HT-29 (cell line): Measurements from ENCODE around the gene PDZRN3. TPM values are rescaled to one million over a fixed set of nuclear protein-coding genes. Genes with fewer than 3 reads are reported as not detected.
A peak's percentile ranks its signal among the peaks of the same experiment; 100 is the strongest.
"Not testable (repeated sequence)": the region's sequence is repeated elsewhere in the genome, so short reads cannot be mapped to it uniquely, and the experiment has no call there.

Source experiments
- DNase-seq: peaks from one replicate; pipeline ENCODE4 v3.0.0-alpha.2; 2015; ENCODE audit warnings: low spot score
- total RNA-seq: library from RNA; depleted of rRNA; stranded (reverse); fragments of >200 nt; shearing (Covaris generic); gene quantifications from 2 replicates; pipeline ENCODE4 v1.2.3, GENCODE V29; 2014

The PDZRN3 gene
- total RNA-seq, 1 experiment from 2014 or later = 4.6 TPM

DNA sequence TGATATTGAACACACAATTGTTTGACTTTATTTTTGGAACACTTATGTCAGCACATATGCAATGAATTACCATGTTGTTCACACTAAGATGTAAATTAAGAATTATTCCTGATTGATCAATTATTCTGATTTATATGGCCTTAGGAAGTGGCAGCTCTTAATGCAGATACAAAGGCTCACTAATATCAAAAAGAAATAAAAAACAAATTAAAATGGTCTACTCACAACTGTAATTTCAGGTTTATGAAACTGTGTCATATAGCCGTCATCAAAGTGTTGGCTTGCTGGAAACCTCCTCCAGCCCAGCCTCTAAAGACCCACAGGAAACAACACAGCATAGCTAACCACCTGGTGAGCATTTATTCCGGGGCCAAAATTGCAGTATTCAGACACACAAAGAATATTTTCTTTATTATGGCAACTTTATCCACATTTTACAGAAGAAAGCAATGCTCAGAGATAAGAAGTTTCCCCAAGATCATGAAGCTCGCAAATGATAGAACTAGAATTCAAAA lies 33.4 kb downstream of the PDZRN3 start:
- no peak for DNase-seq

GRCh38 chr3:73586628-73587027 lies 38.1 kb downstream of the PDZRN3 start:
- no peak for DNase-seq

- DNase-seq = no peak
Measured at GRCh38 chr3:73586190-73586589, 38.6 kb downstream of the PDZRN3 start.

DNA sequence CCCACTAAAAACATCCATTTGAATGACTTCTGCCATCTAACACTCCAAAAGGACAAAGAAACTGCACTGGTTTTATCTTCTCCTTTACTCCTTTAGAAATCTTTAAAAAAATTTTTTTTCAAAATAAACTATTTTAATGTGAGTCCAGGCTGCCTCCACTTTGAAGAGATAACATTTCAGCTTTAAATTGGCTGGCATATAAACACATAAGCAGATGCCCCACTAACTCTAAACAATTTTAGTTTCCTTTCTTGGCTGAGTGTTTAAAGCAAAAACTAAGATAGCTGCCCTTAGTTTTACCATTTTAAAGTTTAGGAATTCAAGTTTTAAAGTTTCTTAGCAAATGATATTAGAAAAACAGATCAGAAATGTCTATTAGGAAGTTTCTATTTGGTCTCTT lies 39.9 kb downstream of the PDZRN3 start:
- DNase-seq = no peak

DNA sequence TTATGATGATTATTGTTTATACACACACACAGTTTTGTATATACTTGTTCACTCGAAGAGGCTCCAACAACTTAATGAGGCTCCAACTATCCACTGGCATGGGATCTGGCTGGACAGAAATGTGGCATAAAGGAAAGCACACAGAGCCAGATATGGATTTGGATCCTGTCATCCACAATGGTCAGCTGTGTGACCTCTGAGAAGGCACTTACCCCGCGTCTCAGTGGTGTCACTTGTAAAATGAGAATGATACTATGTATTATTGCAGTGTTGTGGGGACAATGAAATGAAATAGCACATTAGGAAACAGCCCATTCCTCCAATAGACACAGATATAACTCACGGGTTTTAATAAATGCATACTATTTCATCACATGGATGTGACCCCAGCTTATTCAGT lies 42.2 kb downstream of the PDZRN3 start:
- DNase-seq = no peak

GRCh38 chr3:73581134-73581846 lies 43.5 kb downstream of the PDZRN3 start:
- no peak for DNase-seq

GRCh38 chr3:73580343-73580742 lies 44.4 kb downstream of the PDZRN3 start:
- peak; percentile 1 for DNase-seq

DNA sequence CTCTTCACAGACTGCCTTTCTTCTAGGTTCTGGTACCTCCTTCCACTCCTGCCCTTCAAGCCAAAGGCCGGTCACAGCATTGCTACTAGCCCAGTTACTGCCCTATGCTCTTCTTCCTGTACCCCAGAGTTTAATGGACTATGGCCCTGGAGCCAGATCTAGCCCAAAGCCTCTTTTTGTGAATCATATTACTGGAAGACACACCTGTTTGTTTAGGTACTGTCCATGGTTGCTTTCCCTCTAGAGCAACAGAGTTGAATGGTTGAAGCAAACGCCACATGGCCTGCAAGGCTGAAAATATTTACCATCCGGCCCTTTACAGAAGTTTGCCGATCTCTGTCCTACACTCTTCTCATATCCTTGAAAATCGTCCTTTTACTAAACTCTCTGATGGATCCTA lies 47.0 kb downstream of the PDZRN3 start:
- DNase-seq = no peak

- DNase-seq = no peak
Measured at GRCh38 chr3:73576999-73577461, 47.7 kb downstream of the PDZRN3 start.

DNA sequence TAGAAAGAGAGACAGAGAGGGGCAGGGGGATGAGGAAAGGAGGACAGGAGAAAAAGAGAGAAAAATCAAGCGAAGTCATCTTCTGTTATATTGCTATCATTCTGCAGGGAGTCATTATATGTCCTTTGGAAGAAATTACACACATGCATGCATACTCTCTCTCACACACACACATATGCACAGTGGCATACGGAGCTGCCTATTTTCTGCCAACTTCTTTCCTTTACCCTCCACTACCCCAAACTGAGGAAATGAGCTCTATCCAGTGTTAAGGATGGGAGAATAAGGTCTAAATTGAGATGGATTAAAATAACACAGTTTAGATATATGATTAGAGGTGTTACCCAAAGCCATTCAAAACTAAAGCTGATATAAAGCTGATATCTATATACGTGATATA lies 48.8 kb downstream of the PDZRN3 start:
- no peak for DNase-seq

GRCh38 chr3:73575519-73575918 lies 49.2 kb downstream of the PDZRN3 start:
- DNase-seq = no peak

DNA sequence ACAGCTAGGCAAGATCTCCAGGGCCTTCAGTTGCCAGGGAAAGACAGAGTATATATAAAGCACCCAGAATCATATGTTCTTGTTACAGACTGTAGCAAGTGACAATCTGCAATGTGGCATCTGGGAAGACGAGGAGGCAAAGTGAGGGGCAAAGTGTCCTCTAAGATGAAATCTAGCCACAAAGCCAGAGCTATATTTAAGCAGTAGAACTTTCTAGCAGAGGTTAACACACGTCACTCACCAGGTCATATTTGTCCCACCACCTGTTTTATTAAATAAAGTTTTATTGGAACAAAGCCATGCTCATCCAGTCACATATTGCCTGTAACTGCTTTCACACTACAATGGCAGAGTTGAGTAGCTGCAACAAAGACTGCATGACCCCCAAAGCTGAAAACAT lies 51.5 kb downstream of the PDZRN3 start:
- no peak for DNase-seq

- peak; percentile 51 for DNase-seq
Measured at GRCh38 chr3:73572368-73572767, 52.4 kb downstream of the PDZRN3 start.

DNA sequence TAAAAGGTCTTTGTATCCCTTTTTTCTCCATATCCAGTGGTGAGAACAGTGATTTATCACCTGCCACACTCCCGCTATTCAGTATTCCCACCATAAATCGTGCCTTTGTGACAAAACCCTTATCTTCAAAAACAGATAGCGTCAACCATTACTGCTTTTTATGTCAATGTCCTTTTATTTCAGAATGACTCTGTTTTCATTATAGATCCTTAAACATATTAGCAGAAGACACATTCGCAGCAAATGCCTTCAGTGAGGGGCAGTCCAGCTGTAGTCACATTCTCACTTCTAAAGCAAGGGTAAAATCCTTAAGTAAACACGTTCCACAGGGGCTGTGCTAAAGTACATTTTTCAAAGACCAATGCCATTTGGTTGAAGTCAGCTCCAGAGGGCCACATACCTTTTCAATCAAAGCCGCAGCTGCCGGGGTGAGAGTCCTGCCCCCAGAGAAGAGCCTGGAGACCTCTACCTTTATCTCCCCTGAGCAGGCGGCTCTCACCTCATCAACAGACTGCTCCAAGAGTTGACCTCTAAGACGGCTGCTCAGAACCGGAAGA lies 53.4 kb downstream of the PDZRN3 start:
- DNase-seq = no peak

- DNase-seq = no peak
Measured at GRCh38 chr3:73569246-73569760, 55.4 kb downstream of the PDZRN3 start.

DNA sequence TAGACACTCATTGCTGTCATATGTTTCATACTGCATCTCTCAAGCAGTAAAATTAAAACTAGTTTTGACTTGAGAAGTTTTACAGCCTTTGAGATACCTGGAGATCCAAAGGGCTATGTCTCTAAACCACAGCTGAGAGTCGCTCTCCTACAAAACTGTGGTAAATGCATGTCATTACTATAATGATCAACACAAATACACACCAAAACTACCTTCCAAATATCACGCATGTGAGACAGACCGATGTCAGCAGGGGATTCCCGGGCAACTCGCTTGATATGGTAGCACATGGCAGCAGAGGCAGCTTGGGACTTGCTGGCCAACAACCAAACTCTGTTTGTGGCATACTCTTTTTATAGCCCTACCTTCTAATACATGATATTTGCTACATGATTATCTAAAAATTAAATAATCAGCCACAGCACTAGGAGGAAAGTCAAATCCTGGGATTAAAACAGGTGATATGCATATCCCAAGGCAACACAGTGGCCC lies 56.3 kb downstream of the PDZRN3 start:
- no peak for DNase-seq

GRCh38 chr3:73565374-73565773 lies 59.4 kb downstream of the PDZRN3 start:
- not testable (repeated sequence) for DNase-seq

GRCh38 chr3:73563896-73564582 lies 60.7 kb downstream of the PDZRN3 start:
- DNase-seq = no peak

DNA sequence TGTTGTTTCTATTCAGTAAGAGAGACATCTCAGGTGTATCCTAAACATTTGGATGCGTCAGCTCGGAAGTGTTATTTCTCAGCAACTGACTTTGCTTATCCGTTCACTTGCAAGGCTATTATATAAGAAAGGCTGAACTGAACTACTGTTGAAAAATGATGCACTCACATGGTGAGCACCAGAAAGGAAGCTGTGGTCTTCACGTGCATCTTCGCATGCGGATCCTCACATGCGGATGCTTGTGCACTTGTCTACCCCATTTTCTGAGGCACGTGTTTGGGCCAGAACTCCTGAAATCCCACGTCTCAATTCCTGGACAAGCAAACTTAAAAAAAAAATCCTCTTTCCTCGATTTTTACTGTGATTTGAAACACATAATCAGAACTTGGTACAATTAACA lies 63.2 kb downstream of the PDZRN3 start:
- DNase-seq = no peak

DNA sequence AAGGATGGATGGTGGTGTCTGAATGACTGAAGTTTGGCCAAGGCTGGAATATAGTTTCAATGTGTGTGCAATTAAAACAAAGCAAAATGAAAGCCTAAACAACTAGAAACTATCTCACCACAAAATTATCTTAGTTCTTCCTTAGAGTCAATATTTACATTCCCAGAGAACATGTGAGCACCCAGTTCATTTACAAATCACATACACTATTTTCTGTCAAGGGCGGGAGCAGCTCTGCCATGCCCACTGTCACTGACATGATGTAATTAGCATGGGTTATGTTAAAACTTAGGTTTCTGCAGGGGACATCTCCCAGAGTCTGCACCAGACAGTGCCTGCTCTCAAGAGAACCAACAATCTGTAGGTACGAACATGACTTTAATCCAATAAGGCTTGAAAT lies 65.0 kb downstream of the PDZRN3 start:
- no peak for DNase-seq

GRCh38 chr3:73558727-73559075 lies 66.0 kb downstream of the PDZRN3 start:
- DNase-seq = no peak

DNA sequence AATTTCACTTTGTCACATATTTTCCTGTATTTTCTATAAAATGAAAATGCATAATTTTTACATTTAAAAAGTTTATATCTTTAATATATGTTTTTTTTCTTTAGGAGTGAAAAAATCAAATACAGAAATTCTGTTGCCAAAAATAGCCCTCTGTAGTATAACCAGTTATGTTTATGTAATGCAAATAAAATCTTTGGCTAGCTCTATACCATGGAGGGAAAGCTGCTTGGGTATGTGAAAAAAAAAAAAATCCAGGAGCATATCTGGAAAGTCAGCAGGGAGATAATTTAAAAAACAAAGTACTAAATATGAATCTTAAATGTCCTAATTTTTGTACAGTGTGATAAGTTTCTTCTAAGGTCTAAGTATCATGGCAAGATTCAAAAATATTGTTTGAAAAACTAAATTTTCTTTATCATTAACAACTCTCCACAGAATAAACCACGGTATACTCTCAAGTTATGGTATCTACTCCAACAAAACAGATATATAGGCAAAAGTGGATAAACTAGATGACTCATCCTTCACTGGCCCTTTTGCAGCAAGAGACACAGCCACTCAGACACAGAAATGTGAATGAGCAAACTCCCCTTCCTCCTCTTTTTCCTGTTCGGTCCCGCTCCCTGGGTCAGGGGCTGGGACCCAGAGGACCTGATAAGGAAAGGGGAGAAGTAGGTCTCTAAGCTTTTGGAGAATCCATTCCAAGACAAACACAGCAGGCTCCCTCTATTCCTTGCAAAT lies 66.6 kb downstream of the PDZRN3 start:
- no peak for DNase-seq
